LNCaP clone FGC (cell line): ENCODE data around the gene INSC.

ENCODE experiments used
- DNase-seq: peaks from one replicate; pipeline ENCODE4 v3.0.0-alpha.2; 2011; ENCODE audit warnings: low read depth
- H3K4me3 ChIP-seq: 2 replicates; pipeline ENCODE4 v1.5.1; 2011; ENCODE audit warnings: mild to moderate bottlenecking, low read depth, low read length, control low read depth
- CTCF ChIP-seq: IDR thresholded peaks from 2 replicates; pipeline ENCODE4 v1.5.1; 2012; ENCODE audit warnings: mild to moderate bottlenecking; ENCODE audit not compliant: control insufficient read depth, insufficient read depth; ENCODE audit errors: extremely low read depth

INSC gene

GRCh38 chr11:15119352-15119751, 4.6 kb downstream of the INSC start:
- no peak for TF ChIP-seq CTCF
- H3K4me3 ChIP-seq: no peak overlapping the region
- DNase-seq: no peak

- no peak for DNase-seq
- no peak overlapping the region for H3K4me3 ChIP-seq
- no peak for TF ChIP-seq CTCF
These were observed 5.1 kb downstream of the INSC start for GRCh38 chr11:15119826-15120225.

- DNase-seq: no peak
- H3K4me3 ChIP-seq: no peak overlapping the region
- no peak for TF ChIP-seq CTCF
These were observed 9.1 kb downstream of the INSC start for GRCh38 chr11:15123849-15124248.

- no peak overlapping the region for H3K4me3 ChIP-seq
- no peak for TF ChIP-seq CTCF
- DNase-seq: no peak
These were observed 9.8 kb downstream of the INSC start for GRCh38 chr11:15124528-15124927.

- no peak for DNase-seq
- TF ChIP-seq CTCF: no peak
- no peak overlapping the region for H3K4me3 ChIP-seq
These were observed 12.6 kb downstream of the INSC start for GRCh38 chr11:15127341-15127740.

GRCh38 chr11:15128621-15129020, 13.9 kb downstream of the INSC start:
- no peak overlapping the region for H3K4me3 ChIP-seq
- DNase-seq: no peak
- no peak for TF ChIP-seq CTCF

DNA sequence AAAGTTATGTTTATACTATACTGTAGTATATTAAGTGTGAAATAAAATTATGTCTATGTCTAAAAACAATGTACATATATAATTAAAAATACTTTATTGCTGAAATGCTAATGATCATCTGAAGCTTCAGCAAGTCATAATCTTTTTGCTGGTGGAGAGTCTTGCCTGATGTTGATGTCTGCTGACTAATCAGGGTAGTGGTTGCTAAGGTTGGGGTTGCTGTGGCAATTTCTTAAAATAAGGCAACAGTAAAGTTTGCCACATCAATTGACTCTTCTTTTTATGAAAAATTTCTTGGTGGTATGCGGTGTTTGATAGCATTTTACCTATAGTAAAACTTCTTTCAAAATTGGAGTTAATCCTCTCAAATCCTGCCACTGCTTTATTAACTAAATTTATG, 21.4 kb downstream of the INSC start:
- no peak overlapping the region for H3K4me3 ChIP-seq
- no peak for DNase-seq
- no peak for TF ChIP-seq CTCF
